Heart left ventricle (tissue), 16 donors: ENCODE results near the gene CEP128. TPM values are rescaled to one million over a fixed set of nuclear protein-coding genes. Genes with fewer than 3 reads are reported as not detected.

Experiments
- ATAC-seq, 4 donors: fragments of 200-7000 bp; cut with Tn5 transposase; one replicate each; pipeline ENCODE4 v1.9.1; 2020 to 2022; ENCODE audit warnings: moderate library complexity in 4 of 4, mild to moderate bottlenecking in 3 of 4, moderate number of reproducible peaks in 1 of 4
- DNase-seq, 5 donors: peaks; one replicate each; pipeline ENCODE4 v3.0.0-alpha.2; 2020
- H3K27ac ChIP-seq, 12 donors: fragments of 200-600 bp; sonication (generic) in 4 of 12; one replicate each; pipeline versions ENCODE4 v1.5.0 to v1.8.0; 2016 to 2022; ENCODE audit warnings: mild to moderate bottlenecking in 2 of 12
- H3K27me3 ChIP-seq, 9 donors: fragments of 200-600 bp; sonication (generic) in 2 of 9; one replicate each; pipeline versions ENCODE4 v1.5.1 to v1.8.0; 2016 to 2022; ENCODE audit warnings: mild to moderate bottlenecking in 3 of 9
- H3K36me3 ChIP-seq, 9 donors: fragments of 200-600 bp; sonication (generic) in 2 of 9; one replicate each; pipeline versions ENCODE4 v1.5.0 to v1.8.0; 2018 to 2022; ENCODE audit warnings: mild to moderate bottlenecking in 2 of 9
- H3K4me1 ChIP-seq, 12 donors: fragments of 200-600 bp; sonication (generic) in 4 of 12; one replicate each; pipeline versions ENCODE4 v1.5.0 to v1.8.0; 2016 to 2022; ENCODE audit warnings: mild to moderate bottlenecking in 3 of 12
- H3K4me3 ChIP-seq, 12 donors: fragments of 200-600 bp; sonication (generic) in 4 of 12; one replicate each; pipeline versions ENCODE4 v1.5.0 to v1.8.0; 2017 to 2022; ENCODE audit warnings: mild to moderate bottlenecking in 9 of 12, moderate library complexity in 4 of 12
- H3K9me3 ChIP-seq, 12 donors: fragments of 200-600 bp; sonication (generic) in 4 of 12; one replicate each; pipeline versions ENCODE4 v1.5.0 to v1.8.0; 2016 to 2022; ENCODE audit warnings: mild to moderate bottlenecking in 1 of 12
- POLR2A ChIP-seq, 2 donors: fragments of 450-650 bp; IDR thresholded peaks; one replicate each; pipeline ENCODE4 v1.6.1; 2017; ENCODE audit warnings: antibody characterized with exemption in 2 of 2, mild to moderate bottlenecking in 2 of 2, moderate library complexity in 2 of 2
- WGBS, 4 donors: extraction: QIAGEN DNeasy Blood & Tissue Kit in 2 of 4; methylation state at CpG; one replicate each; pipeline versions ENCODE4 v1.1.5 to v1.1.7; 2013 to 2018; 5-methylcytosine and 5-hydroxymethylcytosine counted together
- intact Hi-C, 10 donors: fragments of 100-400 bp; cut with DNase I; formaldehyde crosslinking; loops; one replicate each; pipeline versions ENCODE4 v1.11.1 to v1.14.2; 2022
- long read RNA-seq, 3 donors: library from polyadenylated mRNA; unstranded; transcript quantifications; one replicate each; pipeline ENCODE4 v2.0.0, GENCODE V29; 2020 to 2021
- polyA plus RNA-seq, 2 donors: library from polyadenylated mRNA; stranded (reverse); fragments of 200-250 nt; gene quantifications; one replicate each; pipeline ENCODE4 v1.2.3, GENCODE V29; 2013
- total RNA-seq, 9 donors: library from RNA; depleted of rRNA in 2 of 9; stranded (reverse); fragments of >200 nt in 2 of 9; fragmentation: NEBNext Ultra II Directional in 3 of 9; extraction: Animal tissue kit (Norgen Biotek cat#: 25700) in 3 of 9; gene quantifications; one replicate each; pipeline versions ENCODE4 v1.1.0 to v1.2.4, GENCODE V29; 2016 to 2023
- TF ChIP-seq, protein P1 (sequence below), 12 donors: fragments of 200-600 bp; sonication (generic) in 4 of 12; IDR thresholded peaks; one replicate each; pipeline versions ENCODE4 v1.5.0 to v1.8.0; 2018 to 2022; ENCODE audit warnings: antibody characterized with exemption in 12 of 12, mild to moderate bottlenecking in 5 of 12
- donor health status: ischemic (EF 13 %, LVEDD 7.1; RV severe dilation, severe dysfunction).
- donor health status: healthy with polysubstance abuse.
- donor health status: DM: no; HTN: yes; CAD: no.
- donor health status: DM: no; HTN: no; CAD: no.
- donor health status: ischemic (EF 25% LVEDD 6.9; RV normal size, moderate dysfunction).
- donor health status: ischemic (EF 25% LVEDD 5.7; RV mildly dilated, moderate dysfunction).
- donor health status: healthy.
- donor health status: DM: yes; HTN: yes; CAD: no.
- donor health status: ischemic (EF 35%, LVEDD 5.7; RV mildly dilated, moderate dysfunction).
- donor health status: nonischemic (EF 11% LVEDD 7.7; RV severe dilation, severe dysfunction).
- donor health status: DM: yes; HTN: yes; CAD: no.
- donor health status: PGD.
- donor health status: ischemic (EF 29% LVEDD 5.4; RV normal size, mild dysfunction).
- donor health status: nonischemic (EF 23%, LVEDD 6.1; RV moderate dilation, normal function).

Gene CEP128
- total RNA-seq (1 to 10 TPM in 8 of 9 donors, under 1 TPM in 1; 0.94 to 6.6 (median 3.5) TPM), polyA plus RNA-seq (1 to 10 TPM in 1 of 2 donors, under 1 TPM in 1; 0.99 to 1.6 TPM)
- long read RNA-seq, donor 1, partial matches to known transcripts, result 0 of 1 reads
- long read RNA-seq, donor 1, other reads (novel, unspliced or antisense), result 1 of 1 reads
- long read RNA-seq, donor 2, partial matches to known transcripts, result 3 of 4 reads
- long read RNA-seq, donor 2, other reads (novel, unspliced or antisense), result 1 of 4 reads
- long read RNA-seq, donor 3, full-length matches to known transcripts, result 1 of 8 reads
- long read RNA-seq, donor 3, partial matches to known transcripts, result 1 of 8 reads
- long read RNA-seq, donor 3, other reads (novel, unspliced or antisense), result 6 of 8 reads

DNA sequence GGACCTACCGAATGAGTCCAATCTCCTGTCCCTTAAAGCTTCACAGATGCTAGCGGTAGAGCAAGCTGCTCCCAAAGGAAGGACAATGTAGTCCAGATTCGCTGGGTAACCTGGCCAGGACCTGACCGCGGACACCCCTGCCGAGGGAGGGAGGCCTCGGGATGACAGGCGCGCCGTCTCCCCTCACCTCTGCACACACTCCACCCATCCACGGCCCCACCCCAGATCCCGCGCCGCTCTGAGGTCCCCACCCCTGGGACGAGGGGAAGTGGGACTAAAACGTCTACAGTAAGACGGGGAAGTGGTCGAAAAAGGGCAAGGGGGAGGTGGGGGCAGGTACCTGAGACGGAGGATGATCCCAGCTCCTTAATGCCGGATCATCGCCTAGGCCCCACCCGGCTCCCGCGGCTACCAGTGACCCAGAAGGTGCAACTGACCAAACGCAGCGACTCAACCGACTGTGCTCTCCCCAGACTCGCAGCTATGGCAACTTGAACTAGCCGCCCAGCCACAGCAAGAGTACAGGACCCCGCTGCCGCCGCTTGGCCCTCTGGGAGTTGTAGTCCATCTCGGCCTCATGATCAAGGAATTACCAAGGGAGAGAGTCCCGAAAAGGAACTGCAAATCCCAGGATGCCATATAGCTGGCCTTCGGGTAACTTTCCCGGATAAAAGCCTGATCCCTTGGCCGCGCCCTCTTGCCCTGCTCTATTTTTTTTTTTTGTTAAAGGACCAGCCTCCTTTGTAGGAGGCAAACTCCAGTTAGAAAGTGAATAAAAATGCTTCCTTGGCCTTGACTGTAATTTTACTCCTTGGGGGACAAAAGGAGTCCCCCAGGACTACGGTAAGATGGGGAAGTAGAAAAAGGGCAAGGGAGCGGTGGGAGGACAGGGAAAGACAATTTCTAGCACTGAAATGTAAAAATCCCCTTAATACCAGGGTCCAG, at the start of gene CEP128:
TSS of gene CEP128 (minus strand) at position 498 of the 945 bp plus-strand sequence.
- H3K27me3 ChIP-seq, result peaks cover 0 to 3% (median 0%) of the 10 kb centered on the region in 9 donors
- H3K27ac ChIP-seq, result peak within 1 kb of the TSS in 10 of 12 donors; percentile 16 to 71 (median 52)
- peaks cover 0 to 18% (median 8%) of the 10 kb centered on the region in 12 donors for H3K4me1 ChIP-seq
- WGBS, 4 donors, result 1 to 2% (median 1%) methylated on average over 39 to 40 of the region's 40 CpGs
- H3K9me3 ChIP-seq, result no peaks in the 10 kb centered on the region
- H3K4me3 ChIP-seq, result peak within 1 kb of the TSS; percentile 38 to 84 (median 70)
- DNase-seq (peak; percentile 95 to 96 (median 96)), ATAC-seq (peak; percentile 99 to 100 (median 100))
- intact Hi-C loops, result loop anchor here in 3 of 10 donors (5.0 to 10.0 kb wide), 3 partner anchors 233 to 523 kb away; no protein-coding TSS in a partner anchor
- no peak for TF ChIP-seq POLR2A (IDR thresholded peaks at IDR 0.05)
- TF ChIP-seq, protein P1, sequence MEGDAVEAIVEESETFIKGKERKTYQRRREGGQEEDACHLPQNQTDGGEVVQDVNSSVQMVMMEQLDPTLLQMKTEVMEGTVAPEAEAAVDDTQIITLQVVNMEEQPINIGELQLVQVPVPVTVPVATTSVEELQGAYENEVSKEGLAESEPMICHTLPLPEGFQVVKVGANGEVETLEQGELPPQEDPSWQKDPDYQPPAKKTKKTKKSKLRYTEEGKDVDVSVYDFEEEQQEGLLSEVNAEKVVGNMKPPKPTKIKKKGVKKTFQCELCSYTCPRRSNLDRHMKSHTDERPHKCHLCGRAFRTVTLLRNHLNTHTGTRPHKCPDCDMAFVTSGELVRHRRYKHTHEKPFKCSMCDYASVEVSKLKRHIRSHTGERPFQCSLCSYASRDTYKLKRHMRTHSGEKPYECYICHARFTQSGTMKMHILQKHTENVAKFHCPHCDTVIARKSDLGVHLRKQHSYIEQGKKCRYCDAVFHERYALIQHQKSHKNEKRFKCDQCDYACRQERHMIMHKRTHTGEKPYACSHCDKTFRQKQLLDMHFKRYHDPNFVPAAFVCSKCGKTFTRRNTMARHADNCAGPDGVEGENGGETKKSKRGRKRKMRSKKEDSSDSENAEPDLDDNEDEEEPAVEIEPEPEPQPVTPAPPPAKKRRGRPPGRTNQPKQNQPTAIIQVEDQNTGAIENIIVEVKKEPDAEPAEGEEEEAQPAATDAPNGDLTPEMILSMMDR (IDR thresholded peaks at IDR 0.05), result no peak
- no peaks in the 10 kb centered on the region for H3K36me3 ChIP-seq

DNA sequence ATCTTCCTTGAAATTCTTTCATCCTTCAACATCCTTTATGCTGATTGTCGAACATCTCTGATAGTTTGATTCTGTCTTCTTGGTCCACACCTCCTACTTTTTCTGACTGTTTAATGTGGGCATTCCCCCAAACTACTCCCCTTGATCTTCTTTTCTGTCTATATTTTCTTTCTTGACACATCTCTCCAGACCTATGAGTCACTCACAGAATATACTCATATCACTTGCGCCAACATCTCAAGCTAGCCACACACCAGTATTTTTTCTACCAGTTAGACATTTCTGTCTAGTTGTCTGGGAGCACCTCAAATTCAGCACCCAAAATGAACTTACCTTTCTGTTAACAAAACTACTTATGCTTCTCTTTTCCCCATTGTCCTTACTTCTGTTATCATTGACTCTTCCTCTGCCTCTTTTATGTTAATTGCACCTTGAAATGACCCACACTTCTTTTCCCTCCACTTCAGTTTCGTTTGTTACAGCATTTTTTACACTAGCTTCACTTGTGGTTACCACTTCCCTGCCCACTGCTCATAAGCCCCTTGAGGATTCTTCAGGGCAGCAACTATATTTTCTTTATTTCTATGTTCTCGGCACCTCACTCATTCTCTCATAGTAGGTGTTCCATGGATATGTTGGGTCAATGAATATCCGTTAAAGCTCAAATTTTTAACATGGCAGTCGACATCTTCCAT, 47.3 kb upstream of the CEP128 start:
- WGBS, 4 donors, result 69 to 79% (median 74%) methylated on average over 6 of the region's 6 CpGs

DNA sequence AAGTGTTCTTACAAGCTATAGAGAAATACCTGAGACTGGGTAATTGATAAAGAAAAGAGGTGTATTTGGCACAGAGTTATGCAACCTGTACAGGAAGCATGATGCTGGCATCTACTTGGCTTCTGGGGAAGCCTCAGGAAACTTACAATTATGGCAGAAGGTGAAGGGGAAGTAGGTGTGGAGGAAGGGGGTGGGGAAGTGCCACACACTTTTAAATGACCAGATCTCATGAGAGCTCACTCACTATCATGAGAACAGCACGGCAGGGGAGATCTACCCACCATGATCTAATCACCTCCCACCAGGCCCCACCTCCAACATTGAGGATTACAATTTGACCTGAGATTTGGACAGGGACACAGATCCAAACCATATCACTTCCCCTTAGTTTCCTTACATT, 46.7 kb upstream of the CEP128 start:
- Histone ChIP-seq H3K27me3 (peaks cover 0 to 27% (median 2%) of the 10 kb centered on the region in 9 donors), H3K27ac (no peak overlapping the region), H3K9me3 (no peaks in the 10 kb centered on the region), H3K4me3 (no peak overlapping the region), H3K4me1 (no peaks in the 10 kb centered on the region), H3K36me3 (no peaks in the 10 kb centered on the region)
- DNase-seq (no peak), ATAC-seq (no peak)
- intact Hi-C loops, result loop anchor here in 3 of 10 donors (5.0 kb wide), 1 partner anchor 36 kb away; no protein-coding TSS in a partner anchor
- TF ChIP-seq, protein P1 (IDR thresholded peaks at IDR 0.05), result no peak
- no peak for TF ChIP-seq POLR2A (IDR thresholded peaks at IDR 0.05)
- 29 to 45% (median 37%) methylated on average over 1 of the region's 1 CpG for WGBS, 4 donors

More for the DNA sequence above, 47.3 kb upstream of the CEP128 start:
- DNase-seq, result no peak
- no peak for TF ChIP-seq POLR2A (IDR thresholded peaks at IDR 0.05)
- TF ChIP-seq, protein P1 (IDR thresholded peaks at IDR 0.05), result no peak
- intact Hi-C loops, result loop anchor here in 3 of 10 donors (5.0 kb wide), 1 partner anchor 37 kb away; no protein-coding TSS in a partner anchor
- no peaks in the 10 kb centered on the region for H3K4me1 ChIP-seq
- no peaks in the 10 kb centered on the region for H3K36me3 ChIP-seq
- peaks cover 0 to 27% (median 2%) of the 10 kb centered on the region in 9 donors for H3K27me3 ChIP-seq
- H3K27ac ChIP-seq, result no peak overlapping the region
- H3K9me3 ChIP-seq, result no peaks in the 10 kb centered on the region
- no peak for ATAC-seq
- H3K4me3 ChIP-seq, result no peak overlapping the region
